ENCODE data around the gene PACSIN1. TPM values are rescaled to one million over a fixed set of nuclear protein-coding genes. Genes with fewer than 3 reads are reported as not detected.

Gene PACSIN1
- polyA plus RNA-seq, 1 donor (not counting 4 experiments of a cell fraction or from before 2014, with no cell fraction given), result not detected

DNA sequence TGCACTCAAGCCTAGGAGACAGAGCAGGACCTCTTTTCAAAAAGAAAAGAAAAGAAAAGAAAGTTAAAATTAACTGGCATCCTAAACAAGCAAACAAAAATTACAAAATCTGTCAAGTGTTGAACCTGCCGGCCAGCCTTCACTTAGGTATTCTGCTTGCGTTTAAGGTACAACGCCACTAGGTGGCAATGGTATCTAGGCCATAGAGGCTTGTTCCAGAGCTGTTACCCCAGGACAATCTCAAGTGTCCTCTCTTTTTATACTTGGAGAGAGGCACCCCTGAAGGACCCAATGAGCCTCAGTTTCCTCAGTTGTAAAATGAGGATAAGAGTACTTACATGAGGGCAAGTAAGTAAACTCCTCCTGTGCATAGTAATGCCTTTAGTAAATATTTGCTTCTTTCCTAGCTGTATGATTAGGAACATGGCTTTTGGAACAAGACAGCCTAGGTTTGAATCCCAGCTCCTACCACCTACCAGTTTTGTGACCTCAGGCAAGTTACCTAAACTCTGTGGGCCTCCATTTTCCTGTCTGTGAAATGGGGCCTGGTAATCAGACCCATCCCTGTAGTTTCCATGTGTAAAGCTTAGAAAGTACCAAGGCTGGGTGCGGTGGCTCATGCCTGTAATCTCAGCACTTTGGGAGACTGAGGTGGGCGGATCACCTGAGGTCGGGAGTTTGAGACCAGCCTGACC is 5.8 kb upstream of the PACSIN1 start:
- Histone ChIP-seq H3K9me1 (ENCODE audit: control insufficient read depth, extremely low read depth, insufficient read depth, low read length) (no peaks in the 10 kb centered on the region), H3K79me2 (ENCODE audit: control insufficient read depth, insufficient read depth, low read length) (no peaks in the 10 kb centered on the region), H2AFZ (ENCODE audit: control insufficient read depth, low read length) (no peak overlapping the region), H3K4me2 (ENCODE audit: control insufficient read depth, extremely low read depth, insufficient read depth, low read depth, low read length) (no peak overlapping the region), H3K27ac (ENCODE audit: control insufficient read depth, insufficient read depth, low read length) (no peak overlapping the region), H3K9me3 (ENCODE audit: control insufficient read depth, low read depth, low read length) (no peaks in the 10 kb centered on the region), H3K4me3 (ENCODE audit: control insufficient read depth in 2 of 3, extremely low read depth in 1 of 3, insufficient read depth in 2 of 3, low read depth in 1 of 3, low read length in 3 of 3) (no peak overlapping the region), H3K4me1 (ENCODE audit: control insufficient read depth, extremely low read depth, insufficient read depth, low read length) (peaks cover 6% of the 10 kb centered on the region), H3K36me3 (ENCODE audit: control insufficient read depth in 2 of 2, extremely low read depth in 1 of 2, insufficient read depth in 2 of 2, low read length in 2 of 2) (no peaks in the 10 kb centered on the region), H3K27me3 (ENCODE audit: control insufficient read depth, extremely low read depth, insufficient read depth, low read length) (peaks cover 4% of the 10 kb centered on the region), H4K20me1 (ENCODE audit: control insufficient read depth, extremely low read depth, insufficient read depth, low read length) (no peaks in the 10 kb centered on the region), H3K9ac (ENCODE audit: control insufficient read depth, extremely low read depth, insufficient read depth, low read length) (no peak overlapping the region)
- peak; percentile 80 for FAIRE-seq
- DNase-seq (ENCODE audit: low read depth, low spot score), result peak; percentile 23
- TF ChIP-seq EZH2 (IDR thresholded peaks at IDR 0.05; ENCODE audit: low read length), result no peak
- TF ChIP-seq, protein P1, sequence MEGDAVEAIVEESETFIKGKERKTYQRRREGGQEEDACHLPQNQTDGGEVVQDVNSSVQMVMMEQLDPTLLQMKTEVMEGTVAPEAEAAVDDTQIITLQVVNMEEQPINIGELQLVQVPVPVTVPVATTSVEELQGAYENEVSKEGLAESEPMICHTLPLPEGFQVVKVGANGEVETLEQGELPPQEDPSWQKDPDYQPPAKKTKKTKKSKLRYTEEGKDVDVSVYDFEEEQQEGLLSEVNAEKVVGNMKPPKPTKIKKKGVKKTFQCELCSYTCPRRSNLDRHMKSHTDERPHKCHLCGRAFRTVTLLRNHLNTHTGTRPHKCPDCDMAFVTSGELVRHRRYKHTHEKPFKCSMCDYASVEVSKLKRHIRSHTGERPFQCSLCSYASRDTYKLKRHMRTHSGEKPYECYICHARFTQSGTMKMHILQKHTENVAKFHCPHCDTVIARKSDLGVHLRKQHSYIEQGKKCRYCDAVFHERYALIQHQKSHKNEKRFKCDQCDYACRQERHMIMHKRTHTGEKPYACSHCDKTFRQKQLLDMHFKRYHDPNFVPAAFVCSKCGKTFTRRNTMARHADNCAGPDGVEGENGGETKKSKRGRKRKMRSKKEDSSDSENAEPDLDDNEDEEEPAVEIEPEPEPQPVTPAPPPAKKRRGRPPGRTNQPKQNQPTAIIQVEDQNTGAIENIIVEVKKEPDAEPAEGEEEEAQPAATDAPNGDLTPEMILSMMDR (optimal IDR thresholded peaks at IDR 0.05 in 1 of 3, IDR thresholded peaks at IDR 0.05 in 1 of 3, conservative IDR thresholded peaks at IDR 0.05 in 1 of 3; ENCODE audit: extremely low read depth in 1 of 3, insufficient read depth in 2 of 3, low read length in 3 of 3), result peak; percentile 77 to 90 (median 82)
- dilution Hi-C loops (cut with MboI; ENCODE audit: extremely low pct_ligation_motif_present, low sequenced_read_pairs), result no loop called here

DNA sequence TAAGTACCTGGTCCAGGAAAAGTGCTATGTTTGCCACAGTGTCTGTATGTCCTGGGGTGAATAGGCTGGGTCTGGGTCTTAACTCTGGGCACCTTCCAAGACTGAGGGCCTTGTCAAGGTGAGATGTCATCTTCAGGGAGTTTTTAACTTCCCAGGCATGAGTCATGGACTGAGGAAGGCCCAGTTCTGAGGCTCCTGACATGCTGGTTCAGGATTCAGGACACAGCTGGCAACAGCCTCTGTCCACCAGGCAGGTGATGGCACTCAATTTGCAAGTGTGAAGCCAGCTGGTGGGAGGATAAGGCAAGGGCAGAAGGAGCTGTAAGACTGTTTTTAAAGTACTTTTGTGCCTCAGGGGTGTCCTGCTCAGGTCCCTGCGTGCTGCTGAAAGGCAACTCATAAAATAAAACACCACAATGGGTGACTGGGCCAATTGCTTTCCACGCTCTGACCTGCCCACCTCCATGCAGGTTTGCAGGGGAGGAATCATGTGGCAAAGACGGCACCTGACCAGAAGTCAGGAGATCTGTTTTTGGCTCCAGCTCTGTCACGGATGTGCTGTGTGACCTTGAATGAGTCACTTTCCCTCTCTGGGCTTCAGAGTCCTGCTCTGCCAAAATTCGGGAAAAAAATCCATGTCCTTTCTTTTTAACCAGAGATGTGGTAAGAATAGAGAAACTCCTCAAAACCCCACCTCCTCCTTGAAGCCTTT is 4.9 kb upstream of the PACSIN1 start:
- DNase-seq (ENCODE audit: low read depth, low spot score), result peak; percentile 19
- dilution Hi-C loops (cut with MboI; ENCODE audit: extremely low pct_ligation_motif_present, low sequenced_read_pairs), result no loop called here

More for the DNA sequence above, 4.9 kb upstream of the PACSIN1 start:
- no peaks in the 10 kb centered on the region for H3K9me1 ChIP-seq (ENCODE audit: control insufficient read depth, extremely low read depth, insufficient read depth, low read length)
- no peak overlapping the region for H3K4me2 ChIP-seq (ENCODE audit: control insufficient read depth, extremely low read depth, insufficient read depth, low read depth, low read length)
- H3K27ac ChIP-seq (ENCODE audit: control insufficient read depth, insufficient read depth, low read length), result no peak overlapping the region
- no peak for TF ChIP-seq EZH2 (IDR thresholded peaks at IDR 0.05; ENCODE audit: low read length)
- TF ChIP-seq, protein P1 (optimal IDR thresholded peaks at IDR 0.05 in 1 of 3, IDR thresholded peaks at IDR 0.05 in 1 of 3, conservative IDR thresholded peaks at IDR 0.05 in 1 of 3; ENCODE audit: extremely low read depth in 1 of 3, insufficient read depth in 2 of 3, low read length in 3 of 3), result no peak
- H3K79me2 ChIP-seq (ENCODE audit: control insufficient read depth, insufficient read depth, low read length), result no peaks in the 10 kb centered on the region
- no peaks in the 10 kb centered on the region for H3K9me3 ChIP-seq (ENCODE audit: control insufficient read depth, low read depth, low read length)
- no peaks in the 10 kb centered on the region for H4K20me1 ChIP-seq (ENCODE audit: control insufficient read depth, extremely low read depth, insufficient read depth, low read length)
- H3K36me3 ChIP-seq (ENCODE audit: control insufficient read depth in 2 of 2, extremely low read depth in 1 of 2, insufficient read depth in 2 of 2, low read length in 2 of 2), result no peaks in the 10 kb centered on the region
- peaks cover 9% of the 10 kb centered on the region for H3K4me1 ChIP-seq (ENCODE audit: control insufficient read depth, extremely low read depth, insufficient read depth, low read length)
- FAIRE-seq, result no peak
- H3K27me3 ChIP-seq (ENCODE audit: control insufficient read depth, extremely low read depth, insufficient read depth, low read length), result peaks cover 11% of the 10 kb centered on the region
- no peak overlapping the region for H3K4me3 ChIP-seq (ENCODE audit: control insufficient read depth in 2 of 3, extremely low read depth in 1 of 3, insufficient read depth in 2 of 3, low read depth in 1 of 3, low read length in 3 of 3)
- no peak overlapping the region for H2AFZ ChIP-seq (ENCODE audit: control insufficient read depth, low read length)
- H3K9ac ChIP-seq (ENCODE audit: control insufficient read depth, extremely low read depth, insufficient read depth, low read length), result no peak overlapping the region

All from keratinocyte (primary cell).